Measurements from ENCODE around the gene RAB11FIP4. TPM values are rescaled to one million over a fixed set of nuclear protein-coding genes. Genes with fewer than 3 reads are reported as not detected.

RAB11FIP4 gene
- total RNA-seq, 1 experiment from 2014 or later = 10.8 TPM

DNA sequence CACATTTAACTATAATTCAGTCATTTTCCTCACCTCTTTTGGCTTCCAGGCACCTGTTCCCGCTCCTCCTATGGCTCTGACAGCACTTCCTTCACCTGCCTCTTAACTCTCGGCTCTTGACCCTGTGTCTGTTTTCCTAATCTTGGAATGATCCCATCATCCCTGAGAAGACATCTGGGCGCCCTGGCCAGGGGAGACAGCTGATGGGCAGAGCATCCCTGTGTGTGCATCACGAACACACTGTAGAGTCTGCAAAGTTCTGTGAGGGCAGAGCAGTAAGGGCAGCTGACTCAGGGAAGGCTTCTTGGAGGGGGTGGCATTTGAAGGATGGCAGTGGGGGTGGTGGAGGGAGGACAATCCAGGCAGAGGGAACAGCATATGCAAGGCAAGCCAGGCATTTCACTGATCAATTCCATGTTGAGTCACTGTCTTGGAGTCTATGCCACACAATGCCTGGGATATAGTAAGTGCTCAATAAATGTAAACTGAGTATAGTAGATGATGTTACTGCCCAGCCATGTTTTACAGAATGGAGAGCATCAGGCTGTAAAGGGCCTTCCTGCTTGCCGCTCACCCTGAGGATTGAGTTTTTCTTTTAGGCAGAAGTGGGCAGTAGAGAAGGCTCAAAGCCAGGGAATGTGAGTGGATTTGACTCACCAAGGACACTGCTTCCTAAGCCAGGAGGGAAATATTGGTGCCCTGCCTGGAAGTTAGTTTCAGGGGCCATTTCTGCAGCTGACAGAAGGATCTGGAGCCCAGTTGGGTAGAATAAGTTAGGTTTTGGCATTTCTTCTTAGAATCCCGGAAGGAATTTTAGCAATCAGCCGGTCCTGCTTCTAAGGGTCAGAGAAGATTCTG is 5.8 kb upstream of the RAB11FIP4 start:
- H3K4me3 ChIP-seq (ENCODE audit: low read depth in 2 of 2, low read length in 2 of 2) = no peak overlapping the region
- no peaks in the 10 kb centered on the region for H3K9me3 ChIP-seq (ENCODE audit: control insufficient read depth, insufficient read depth, low read depth, low read length)
- ATAC-seq (no peak), DNase-seq (ENCODE audit: low read depth, low spot score) (no peak)
- no peaks in the 10 kb centered on the region for H3K36me3 ChIP-seq (ENCODE audit: control insufficient read depth, insufficient read depth, low read length)
- H3K4me1 ChIP-seq (ENCODE audit: control insufficient read depth, insufficient read depth, low read length) = no peaks in the 10 kb centered on the region
- CTCF ChIA-PET = no interaction called here
- POLR2A ChIA-PET = no interaction called here
- BruUV-seq (replicated peaks) = no TSS peak
- in situ Hi-C loops (cut with HindIII; ENCODE audit: low pct_unique_long_range_greater_than_20kb, low sequenced_read_pairs) (no loop called here), intact Hi-C loops (cut with micrococcal nuclease; ENCODE audit: unreplicated experiment) (loop anchor here (5.0 kb wide), 1 partner anchor 142 kb away; no protein-coding TSS in a partner anchor)
- TF ChIP-seq SIN3A (IDR thresholded peaks at IDR 0.05; ENCODE audit: borderline replicate concordance, insufficient read depth, low read depth, low read length) = no peak
- no peak for TF ChIP-seq POLR2AphosphoS5 (IDR thresholded peaks at IDR 0.05; ENCODE audit: low read depth, low read length)
- TF ChIP-seq, protein P1, sequence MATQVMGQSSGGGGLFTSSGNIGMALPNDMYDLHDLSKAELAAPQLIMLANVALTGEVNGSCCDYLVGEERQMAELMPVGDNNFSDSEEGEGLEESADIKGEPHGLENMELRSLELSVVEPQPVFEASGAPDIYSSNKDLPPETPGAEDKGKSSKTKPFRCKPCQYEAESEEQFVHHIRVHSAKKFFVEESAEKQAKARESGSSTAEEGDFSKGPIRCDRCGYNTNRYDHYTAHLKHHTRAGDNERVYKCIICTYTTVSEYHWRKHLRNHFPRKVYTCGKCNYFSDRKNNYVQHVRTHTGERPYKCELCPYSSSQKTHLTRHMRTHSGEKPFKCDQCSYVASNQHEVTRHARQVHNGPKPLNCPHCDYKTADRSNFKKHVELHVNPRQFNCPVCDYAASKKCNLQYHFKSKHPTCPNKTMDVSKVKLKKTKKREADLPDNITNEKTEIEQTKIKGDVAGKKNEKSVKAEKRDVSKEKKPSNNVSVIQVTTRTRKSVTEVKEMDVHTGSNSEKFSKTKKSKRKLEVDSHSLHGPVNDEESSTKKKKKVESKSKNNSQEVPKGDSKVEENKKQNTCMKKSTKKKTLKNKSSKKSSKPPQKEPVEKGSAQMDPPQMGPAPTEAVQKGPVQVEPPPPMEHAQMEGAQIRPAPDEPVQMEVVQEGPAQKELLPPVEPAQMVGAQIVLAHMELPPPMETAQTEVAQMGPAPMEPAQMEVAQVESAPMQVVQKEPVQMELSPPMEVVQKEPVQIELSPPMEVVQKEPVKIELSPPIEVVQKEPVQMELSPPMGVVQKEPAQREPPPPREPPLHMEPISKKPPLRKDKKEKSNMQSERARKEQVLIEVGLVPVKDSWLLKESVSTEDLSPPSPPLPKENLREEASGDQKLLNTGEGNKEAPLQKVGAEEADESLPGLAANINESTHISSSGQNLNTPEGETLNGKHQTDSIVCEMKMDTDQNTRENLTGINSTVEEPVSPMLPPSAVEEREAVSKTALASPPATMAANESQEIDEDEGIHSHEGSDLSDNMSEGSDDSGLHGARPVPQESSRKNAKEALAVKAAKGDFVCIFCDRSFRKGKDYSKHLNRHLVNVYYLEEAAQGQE (IDR thresholded peaks at IDR 0.05; ENCODE audit: insufficient read depth in 1 of 2, low read depth in 2 of 2, low read length in 1 of 2) = no peak
- TF ChIP-seq TCF7L2 (IDR thresholded peaks at IDR 0.05; ENCODE audit: low read depth, low read length) = no peak
- TF ChIP-seq, protein P2, sequence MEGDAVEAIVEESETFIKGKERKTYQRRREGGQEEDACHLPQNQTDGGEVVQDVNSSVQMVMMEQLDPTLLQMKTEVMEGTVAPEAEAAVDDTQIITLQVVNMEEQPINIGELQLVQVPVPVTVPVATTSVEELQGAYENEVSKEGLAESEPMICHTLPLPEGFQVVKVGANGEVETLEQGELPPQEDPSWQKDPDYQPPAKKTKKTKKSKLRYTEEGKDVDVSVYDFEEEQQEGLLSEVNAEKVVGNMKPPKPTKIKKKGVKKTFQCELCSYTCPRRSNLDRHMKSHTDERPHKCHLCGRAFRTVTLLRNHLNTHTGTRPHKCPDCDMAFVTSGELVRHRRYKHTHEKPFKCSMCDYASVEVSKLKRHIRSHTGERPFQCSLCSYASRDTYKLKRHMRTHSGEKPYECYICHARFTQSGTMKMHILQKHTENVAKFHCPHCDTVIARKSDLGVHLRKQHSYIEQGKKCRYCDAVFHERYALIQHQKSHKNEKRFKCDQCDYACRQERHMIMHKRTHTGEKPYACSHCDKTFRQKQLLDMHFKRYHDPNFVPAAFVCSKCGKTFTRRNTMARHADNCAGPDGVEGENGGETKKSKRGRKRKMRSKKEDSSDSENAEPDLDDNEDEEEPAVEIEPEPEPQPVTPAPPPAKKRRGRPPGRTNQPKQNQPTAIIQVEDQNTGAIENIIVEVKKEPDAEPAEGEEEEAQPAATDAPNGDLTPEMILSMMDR (IDR thresholded peaks at IDR 0.05) = no peak
- H3K27me3 ChIP-seq (ENCODE audit: control insufficient read depth, insufficient read depth, low read length) = no peaks in the 10 kb centered on the region
- H3K27ac ChIP-seq (ENCODE audit: low read length) = no peak overlapping the region

DNA sequence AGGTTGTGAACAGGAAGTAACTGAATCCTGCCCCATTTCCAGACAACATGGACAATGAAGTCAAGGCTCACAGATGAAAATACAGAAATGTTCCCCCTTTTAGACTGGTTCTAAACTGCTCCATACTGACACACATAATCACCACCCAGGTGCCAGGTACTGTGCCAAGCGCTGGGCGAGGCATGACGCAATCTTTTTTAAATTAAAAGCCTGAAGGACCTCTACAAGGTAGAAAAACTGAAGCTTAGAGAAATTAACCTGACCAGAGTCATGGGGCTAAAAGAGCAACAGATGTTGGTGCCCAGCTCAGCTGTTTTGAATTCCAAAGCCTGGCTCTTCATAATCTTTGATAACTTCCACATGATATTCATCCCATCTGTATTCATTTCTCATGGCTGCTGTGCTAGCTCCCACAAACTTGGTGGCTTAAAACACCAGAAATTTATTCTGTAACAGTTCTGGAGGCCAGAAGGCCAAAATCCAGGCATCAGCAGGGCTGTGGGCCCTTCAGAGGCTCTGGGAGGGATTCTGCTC is 4.9 kb upstream of the RAB11FIP4 start:
- no peaks in the 10 kb centered on the region for H3K36me3 ChIP-seq (ENCODE audit: control insufficient read depth, insufficient read depth, low read length)
- intact Hi-C loops (cut with micrococcal nuclease; ENCODE audit: unreplicated experiment) (loop anchor here (5.0 kb wide), 1 partner anchor 141 kb away; no protein-coding TSS in a partner anchor), in situ Hi-C loops (cut with HindIII; ENCODE audit: low pct_unique_long_range_greater_than_20kb, low sequenced_read_pairs) (no loop called here)
- H3K9me3 ChIP-seq (ENCODE audit: control insufficient read depth, insufficient read depth, low read depth, low read length) = no peaks in the 10 kb centered on the region
- H3K4me3 ChIP-seq (ENCODE audit: low read depth in 2 of 2, low read length in 2 of 2) = no peak overlapping the region
- ATAC-seq = no peak
- H3K4me1 ChIP-seq (ENCODE audit: control insufficient read depth, insufficient read depth, low read length) = no peaks in the 10 kb centered on the region
- no peak for DNase-seq (ENCODE audit: low read depth, low spot score)
- no peak overlapping the region for H3K27ac ChIP-seq (ENCODE audit: low read length)
- ChIA-PET POLR2A (no interaction called here), CTCF (interaction anchor here (0.6 kb wide), 1 partner anchor 127 kb away, joined by 4 read pairs; no protein-coding TSS in a partner anchor)
- no TSS peak for BruUV-seq (replicated peaks)
- TF ChIP-seq, protein P2 (IDR thresholded peaks at IDR 0.05) = no peak
- TF ChIP-seq POLR2AphosphoS5 (IDR thresholded peaks at IDR 0.05; ENCODE audit: low read depth, low read length) (no peak), SIN3A (IDR thresholded peaks at IDR 0.05; ENCODE audit: borderline replicate concordance, insufficient read depth, low read depth, low read length) (no peak), TCF7L2 (IDR thresholded peaks at IDR 0.05; ENCODE audit: low read depth, low read length) (no peak)
- TF ChIP-seq, protein P1 (IDR thresholded peaks at IDR 0.05; ENCODE audit: insufficient read depth in 1 of 2, low read depth in 2 of 2, low read length in 1 of 2) = no peak
- H3K27me3 ChIP-seq (ENCODE audit: control insufficient read depth, insufficient read depth, low read length) = no peaks in the 10 kb centered on the region
